Vein endothelial cell (primary cell): ENCODE data around the gene GPC3. TPM values are rescaled to one million over a fixed set of nuclear protein-coding genes. Genes with fewer than 3 reads are reported as not detected.

Experiments
- small RNA-seq: library from RNA; depleted of rRNA; stranded (forward); fragments of <200 nt; gene quantifications from one replicate; pipeline ENCODE3, GENCODE V24; 2012
- total RNA-seq: library from RNA; depleted of rRNA; stranded (reverse); fragments of >200 nt; gene quantifications from 2 replicates; pipeline ENCODE4 v1.2.3, GENCODE V29; 2012

Gene GPC3
- not detected in 2 replicates for total RNA-seq

GRCh38 chrX:133985164-133985966 is at the start of gene GPC3:
Gene GPC3 (minus strand): TSS chrX:133985594.

Small RNAs within 50 kb of the gene (small RNA-seq; reads per million reads assigned to genes)
- gene RNU6-203P: not detected
